ENCODE data around the gene COQ2.

GRCh38 chr4:83251447-83251830, 33.2 kb downstream of the COQ2 start:
- TF ChIP-seq, protein P1, sequence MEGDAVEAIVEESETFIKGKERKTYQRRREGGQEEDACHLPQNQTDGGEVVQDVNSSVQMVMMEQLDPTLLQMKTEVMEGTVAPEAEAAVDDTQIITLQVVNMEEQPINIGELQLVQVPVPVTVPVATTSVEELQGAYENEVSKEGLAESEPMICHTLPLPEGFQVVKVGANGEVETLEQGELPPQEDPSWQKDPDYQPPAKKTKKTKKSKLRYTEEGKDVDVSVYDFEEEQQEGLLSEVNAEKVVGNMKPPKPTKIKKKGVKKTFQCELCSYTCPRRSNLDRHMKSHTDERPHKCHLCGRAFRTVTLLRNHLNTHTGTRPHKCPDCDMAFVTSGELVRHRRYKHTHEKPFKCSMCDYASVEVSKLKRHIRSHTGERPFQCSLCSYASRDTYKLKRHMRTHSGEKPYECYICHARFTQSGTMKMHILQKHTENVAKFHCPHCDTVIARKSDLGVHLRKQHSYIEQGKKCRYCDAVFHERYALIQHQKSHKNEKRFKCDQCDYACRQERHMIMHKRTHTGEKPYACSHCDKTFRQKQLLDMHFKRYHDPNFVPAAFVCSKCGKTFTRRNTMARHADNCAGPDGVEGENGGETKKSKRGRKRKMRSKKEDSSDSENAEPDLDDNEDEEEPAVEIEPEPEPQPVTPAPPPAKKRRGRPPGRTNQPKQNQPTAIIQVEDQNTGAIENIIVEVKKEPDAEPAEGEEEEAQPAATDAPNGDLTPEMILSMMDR (IDR thresholded peaks at IDR 0.05): no peak
- TF ChIP-seq POLR2AphosphoS5 (IDR thresholded peaks at IDR 0.05): no peak

Measured in gastroesophageal sphincter (tissue), 3 donors.